GM23248 (cell line): ENCODE data around the gene NMD3. TPM values are rescaled to one million over a fixed set of nuclear protein-coding genes. Genes with fewer than 3 reads are reported as not detected.

Experiments used
- DNase-seq: peaks from one replicate; pipeline ENCODE4 v3.0.0-alpha.2; 2015
- H2AFZ ChIP-seq: fragments of 200-600 bp; sonication (generic); 2 replicates; pipeline ENCODE4 v1.6.1; 2016; ENCODE audit warnings: antibody characterized with exemption
- H3F3A ChIP-seq: fragments of 200-600 bp; sonication (generic); 2 replicates; pipeline ENCODE4 v1.6.1; 2016; ENCODE audit warnings: mild to moderate bottlenecking, antibody characterized with exemption, mixed run types; ENCODE audit not compliant: insufficient read depth
- H3K27ac ChIP-seq: fragments of 200-600 bp; sonication (generic); 2 replicates; pipeline ENCODE4 v1.5.1; 2016; ENCODE audit warnings: mild to moderate bottlenecking
- H3K27me3 ChIP-seq: fragments of 200-600 bp; sonication (generic); replicated peaks from 2 replicates; pipeline ENCODE4 v1.6.1; 2016; ENCODE audit warnings: mild to moderate bottlenecking; ENCODE audit not compliant: insufficient read depth
- H3K36me3 ChIP-seq: fragments of 200-600 bp; sonication (generic); 2 replicates; pipeline ENCODE4 v1.6.1; 2016; ENCODE audit warnings: low read depth, mild to moderate bottlenecking
- H3K4me1 ChIP-seq: fragments of 200-600 bp; sonication (generic); 2 replicates; pipeline ENCODE4 v1.6.1; 2016; ENCODE audit warnings: mild to moderate bottlenecking; ENCODE audit not compliant: insufficient read depth
- H3K4me2 ChIP-seq: fragments of 200-600 bp; sonication (generic); one replicate; pipeline ENCODE4 v1.6.1; 2016; ENCODE audit warnings: mild to moderate bottlenecking; ENCODE audit not compliant: unreplicated experiment
- H3K4me3 ChIP-seq: fragments of 200-600 bp; sonication (generic); 2 replicates; pipeline ENCODE4 v1.5.1; 2016; ENCODE audit warnings: mild to moderate bottlenecking
- H3K79me2 ChIP-seq: fragments of 200-600 bp; sonication (generic); 2 replicates; pipeline ENCODE4 v1.6.1; 2016; ENCODE audit warnings: mild to moderate bottlenecking; ENCODE audit not compliant: insufficient read depth
- H3K9ac ChIP-seq: fragments of 200-600 bp; sonication (generic); 2 replicates; pipeline ENCODE4 v1.6.1; 2016; ENCODE audit warnings: mild to moderate bottlenecking
- H3K9me2 ChIP-seq: fragments of 200-600 bp; sonication (generic); 2 replicates; pipeline ENCODE4 v1.6.1; 2016; ENCODE audit warnings: mixed run types, mild to moderate bottlenecking, moderate library complexity; ENCODE audit not compliant: insufficient read depth
- H3K9me3 ChIP-seq: fragments of 200-600 bp; sonication (generic); one replicate; pipeline ENCODE4 v1.6.1; 2017; ENCODE audit warnings: low read depth
- H4K20me1 ChIP-seq: fragments of 200-600 bp; sonication (generic); 2 replicates; pipeline ENCODE4 v1.6.0; 2016; ENCODE audit not compliant: insufficient read depth
- EZH2 ChIP-seq: fragments of 200-600 bp; sonication (generic); IDR thresholded peaks from 2 replicates; pipeline ENCODE4 v1.6.1; 2018; ENCODE audit warnings: antibody characterized with exemption, mild to moderate bottlenecking; ENCODE audit not compliant: insufficient read depth, poor library complexity, severe bottlenecking
- EZH2phosphoT487 ChIP-seq: fragments of 200-600 bp; sonication (generic); IDR thresholded peaks from 2 replicates; pipeline ENCODE4 v1.6.1; 2018; ENCODE audit warnings: antibody characterized with exemption, moderate library complexity, mild to moderate bottlenecking, low read depth; ENCODE audit not compliant: insufficient read depth
- WGBS, 2 experiments: methylation state at CpG; one replicate each; pipeline ENCODE4 v1.1.6; 2015 to 2017; ENCODE audit warnings: low lambda C conversion rate in 2 of 2, low coverage in 1 of 2; ENCODE audit errors: missing lambda C conversion rate in 2 of 2; 5-methylcytosine and 5-hydroxymethylcytosine counted together
- in situ Hi-C: fragments of 300-500 bp; cut with MboI; formaldehyde crosslinking; loops from 2 replicates; pipeline ENCODE4 v1.15.0; 2020
- polyA plus RNA-seq: library from polyadenylated mRNA; unstranded; fragments of >200 nt; fragmentation: Nextera tagmentation; extraction: Ambion mirVana; gene quantifications from 2 replicates; pipeline ENCODE4 v1.2.1, GENCODE V29; 2016
- total RNA-seq: library from RNA; depleted of rRNA; stranded (reverse); fragments of >200 nt; shearing (Covaris generic); gene quantifications from 2 replicates; pipeline ENCODE4 v1.2.3, GENCODE V29; 2014

NMD3 gene
- total and polyA plus RNA-seq, 2 experiments from 2014 or later: 51.1 to 79.4 TPM

- Histone ChIP-seq H3K9me3 (no peaks in the 10 kb centered on the region), H3K4me1 (peaks cover 28% of the 10 kb centered on the region), H3K9me2 (no peaks in the 10 kb centered on the region), H4K20me1 (no peaks in the 10 kb centered on the region; the same call in 1 of the 2 replicates), H3K27ac (no peak overlapping the region), H2AFZ (no peak overlapping the region), H3F3A (no peaks in the 10 kb centered on the region), H3K79me2 (peaks cover 65% of the 10 kb centered on the region), H3K4me2 (peak overlapping the region; percentile 91), H3K27me3 (no peaks in the 10 kb centered on the region), H3K4me3 (peak overlapping the region; percentile 89), H3K36me3 (peaks cover 31% of the 10 kb centered on the region), H3K9ac (peak overlapping the region; percentile 99)
- TF ChIP-seq EZH2phosphoT487 (no peak), EZH2 (no peak)
- in situ Hi-C loops: no loop called here
- DNase-seq: peak; percentile 44
- WGBS, 2 experiments: 24 to 28% methylated on average over 2 of the region's 2 CpGs
Measured at GRCh38 chr3:161222662-161223061, 1.6 kb downstream of the NMD3 start.

GRCh38 chr3:161224786-161225185 lies 3.7 kb downstream of the NMD3 start:
- TF ChIP-seq EZH2phosphoT487 (no peak), EZH2 (no peak)
- in situ Hi-C loops: no loop called here
- H4K20me1 ChIP-seq: peaks cover 4% of the 10 kb centered on the region

GRCh38 chr3:161230621-161231171 lies 9.6 kb downstream of the NMD3 start:
- Histone ChIP-seq H3F3A (no peaks in the 10 kb centered on the region), H3K27me3 (no peaks in the 10 kb centered on the region), H4K20me1 (peaks cover 4% of the 10 kb centered on the region), H3K36me3 (peaks cover 76% of the 10 kb centered on the region), H3K9me3 (no peaks in the 10 kb centered on the region), H3K9ac (no peak overlapping the region), H3K4me2 (no peak overlapping the region), H3K79me2 (peaks cover 99% of the 10 kb centered on the region), H3K4me3 (no peak overlapping the region), H3K27ac (no peak overlapping the region), H2AFZ (no peak overlapping the region), H3K4me1 (0 out of 2 replicates have a peak, but pooled peaks cover under 1% of the 10 kb centered on the region), H3K9me2 (no peaks in the 10 kb centered on the region)
- TF ChIP-seq EZH2 (no peak), EZH2phosphoT487 (no peak)
- DNase-seq: no peak
- WGBS, 2 experiments: 80 to 83% methylated on average over 2 of the region's 2 CpGs
- in situ Hi-C loops: no loop called here

More at GRCh38 chr3:161224786-161225185, 3.7 kb downstream of the NMD3 start:
- H3K4me1 ChIP-seq: peaks cover 25% of the 10 kb centered on the region
- no peak overlapping the region for H3K4me3 ChIP-seq
- H3K9me3 ChIP-seq: no peaks in the 10 kb centered on the region
- H3K9ac ChIP-seq: no peak overlapping the region
- no peak overlapping the region for H3K4me2 ChIP-seq
- no peak overlapping the region for H3K27ac ChIP-seq
- no peaks in the 10 kb centered on the region for H3F3A ChIP-seq
- H3K79me2 ChIP-seq: peaks cover 87% of the 10 kb centered on the region
- H3K36me3 ChIP-seq: peaks cover 51% of the 10 kb centered on the region
- no peaks in the 10 kb centered on the region for H3K27me3 ChIP-seq
- 97 to 99% methylated on average over 8 of the region's 8 CpGs for WGBS, 2 experiments
- no peak for DNase-seq
- H2AFZ ChIP-seq: no peak overlapping the region
- no peaks in the 10 kb centered on the region for H3K9me2 ChIP-seq

- H3K9me3 ChIP-seq: no peaks in the 10 kb centered on the region
- TF ChIP-seq EZH2phosphoT487: no peak
- TF ChIP-seq EZH2: no peak
- no peaks in the 10 kb centered on the region for H3F3A ChIP-seq
- no peak overlapping the region for H3K27ac ChIP-seq
- no peak overlapping the region for H2AFZ ChIP-seq
- no peaks in the 10 kb centered on the region for H3K27me3 ChIP-seq
- H3K4me2 ChIP-seq: no peak overlapping the region
- no peak overlapping the region for H3K9ac ChIP-seq
- H3K4me3 ChIP-seq: no peak overlapping the region
- H3K79me2 ChIP-seq: peaks cover 99% of the 10 kb centered on the region
- peaks cover 4% of the 10 kb centered on the region for H4K20me1 ChIP-seq
- H3K4me1 ChIP-seq: no peaks in the 10 kb centered on the region
- in situ Hi-C loops: no loop called here
- no peak for DNase-seq
- peaks cover 78% of the 10 kb centered on the region for H3K36me3 ChIP-seq
- WGBS, 2 experiments: 82 to 93% methylated on average over 2 of the region's 2 CpGs
- H3K9me2 ChIP-seq: no peaks in the 10 kb centered on the region
Measured at GRCh38 chr3:161231861-161232260, 10.8 kb downstream of the NMD3 start.
